HG02678 (cell line): Measurements from ENCODE around the gene ACOT12.
"Not testable (repeated sequence)": the region's sequence is repeated elsewhere in the genome, so short reads cannot be mapped to it uniquely, and the experiment has no call there.

ENCODE experiments used
- ATAC-seq: cut with Tn5 transposase; IDR thresholded peaks from one replicate; pipeline ENCODE4 v1.9.1; 2021; ENCODE audit warnings: mild to moderate bottlenecking, moderate library complexity; ENCODE audit not compliant: unreplicated experiment

ACOT12 gene

GRCh38 chr5:81345411-81346003, 48.4 kb downstream of the ACOT12 start:
- no peak for ATAC-seq

- no peak for ATAC-seq
Measured at GRCh38 chr5:81344736-81345135, 49.2 kb downstream of the ACOT12 start.

GRCh38 chr5:81338213-81338612, 55.7 kb downstream of the ACOT12 start:
- not testable (repeated sequence) for ATAC-seq

GRCh38 chr5:81337803-81338202, 56.1 kb downstream of the ACOT12 start:
- no peak for ATAC-seq

- no peak for ATAC-seq
Measured at GRCh38 chr5:81336556-81336955, 57.4 kb downstream of the ACOT12 start.

- no peak for ATAC-seq
Measured at GRCh38 chr5:81335946-81336345, 58.0 kb downstream of the ACOT12 start.

GRCh38 chr5:81334304-81335061, 59.5 kb downstream of the ACOT12 start:
- ATAC-seq, result no peak

GRCh38 chr5:81326554-81326953, 67.4 kb downstream of the ACOT12 start:
- ATAC-seq, result no peak

GRCh38 chr5:81317536-81317935, 76.4 kb downstream of the ACOT12 start:
- ATAC-seq, result no peak

- ATAC-seq, result no peak
Measured at GRCh38 chr5:81316571-81316970, 77.4 kb downstream of the ACOT12 start.

- no peak for ATAC-seq
Measured at GRCh38 chr5:81315830-81316229, 78.1 kb downstream of the ACOT12 start.

- ATAC-seq, result no peak
Measured at GRCh38 chr5:81315336-81315735, 78.6 kb downstream of the ACOT12 start.

GRCh38 chr5:81314581-81314980, 79.4 kb downstream of the ACOT12 start:
- no peak for ATAC-seq

- no peak for ATAC-seq
Measured at GRCh38 chr5:81313686-81314085, 80.2 kb downstream of the ACOT12 start.

GRCh38 chr5:81313278-81313677, 80.7 kb downstream of the ACOT12 start:
- ATAC-seq, result no peak

- no peak for ATAC-seq
Measured at GRCh38 chr5:81310402-81311063, 83.4 kb downstream of the ACOT12 start.

- no peak for ATAC-seq
Measured at GRCh38 chr5:81308836-81309235, 85.1 kb downstream of the ACOT12 start.

- no peak for ATAC-seq
Measured at GRCh38 chr5:81305785-81306184, 88.1 kb downstream of the ACOT12 start.

- no peak for ATAC-seq
Measured at GRCh38 chr5:81303563-81303962, 90.4 kb downstream of the ACOT12 start.

GRCh38 chr5:81302596-81302995, 91.3 kb downstream of the ACOT12 start:
- no peak for ATAC-seq

GRCh38 chr5:81301271-81302015, 92.5 kb downstream of the ACOT12 start, which contains the start of gene ZCCHC9:
Gene ZCCHC9 (plus strand): TSS chr5:81301587. CDS start chr5:81304758, 3,171 bp downstream.
- peak; percentile 98 for ATAC-seq
